Tibial nerve (tissue), 4 donors: ENCODE data around the gene TCF12. TPM values are rescaled to one million over a fixed set of nuclear protein-coding genes. Genes with fewer than 3 reads are reported as not detected.

Experiments
- DNase-seq, 2 donors: peaks; one replicate each; pipeline ENCODE4 v3.0.0-alpha.2; 2019; ENCODE audit warnings: low spot score in 2 of 2
- H3K27ac ChIP-seq, 4 donors: fragments of 200-600 bp; sonication (generic) in 3 of 4; one replicate each; pipeline ENCODE4 v1.5.1; 2017 to 2019; ENCODE audit warnings: mild to moderate bottlenecking in 1 of 4
- H3K27me3 ChIP-seq, 2 donors: fragments of 200-600 bp; sonication (generic) in 1 of 2; one replicate each; pipeline versions ENCODE4 v1.5.1 to v1.6.0; 2017 to 2019
- H3K36me3 ChIP-seq, 3 donors: fragments of 200-600 bp; sonication (generic); one replicate each; pipeline ENCODE4 v1.5.1; 2018 to 2019
- H3K4me1 ChIP-seq, 4 donors: fragments of 200-600 bp; sonication (generic) in 3 of 4; one replicate each; pipeline ENCODE4 v1.5.1; 2017 to 2019
- H3K4me3 ChIP-seq, 4 donors: fragments of 200-600 bp; sonication (generic) in 3 of 4; one replicate each; pipeline ENCODE4 v1.5.1; 2017 to 2019; ENCODE audit warnings: mild to moderate bottlenecking in 1 of 4, moderate library complexity in 1 of 4
- H3K9me3 ChIP-seq, 4 donors: fragments of 200-600 bp; sonication (generic) in 3 of 4; one replicate each; pipeline ENCODE4 v1.5.1; 2017 to 2019
- CTCF ChIP-seq, 5 experiments: fragments of 200-600 bp in 3 of 5; fragments of 450-650 bp in 2 of 5; sonication (generic) in 3 of 5; IDR thresholded peaks; one replicate each; pipeline ENCODE4 v1.5.1; 2016 to 2019; ENCODE audit warnings: antibody characterized with exemption in 5 of 5, mild to moderate bottlenecking in 3 of 5, moderate library complexity in 2 of 5
- EP300 ChIP-seq, 2 donors: sonication (generic); formaldehyde crosslinking; IDR thresholded peaks; one replicate each; pipeline ENCODE4 v1.6.1; 2017; ENCODE audit warnings: antibody characterized with exemption in 2 of 2, mild to moderate bottlenecking in 1 of 2
- POLR2A ChIP-seq, 2 donors: fragments of 450-650 bp; IDR thresholded peaks; one replicate each; pipeline ENCODE4 v1.6.1; 2017; ENCODE audit warnings: antibody characterized with exemption in 2 of 2, mild to moderate bottlenecking in 2 of 2, moderate library complexity in 2 of 2
- WGBS, 2 donors: methylation state at CpG; one replicate each; pipeline ENCODE4 v1.1.5; 2018; 5-methylcytosine and 5-hydroxymethylcytosine counted together
- total RNA-seq, 4 donors: library from RNA; depleted of rRNA; stranded (reverse); fragments of >200 nt; gene quantifications; one replicate each; pipeline ENCODE4 v1.1.0, GENCODE V29; 2016

The TCF12 gene
- total RNA-seq, 4 donors from 2014 or later, result 117 to 181 (median 174) TPM

DNA sequence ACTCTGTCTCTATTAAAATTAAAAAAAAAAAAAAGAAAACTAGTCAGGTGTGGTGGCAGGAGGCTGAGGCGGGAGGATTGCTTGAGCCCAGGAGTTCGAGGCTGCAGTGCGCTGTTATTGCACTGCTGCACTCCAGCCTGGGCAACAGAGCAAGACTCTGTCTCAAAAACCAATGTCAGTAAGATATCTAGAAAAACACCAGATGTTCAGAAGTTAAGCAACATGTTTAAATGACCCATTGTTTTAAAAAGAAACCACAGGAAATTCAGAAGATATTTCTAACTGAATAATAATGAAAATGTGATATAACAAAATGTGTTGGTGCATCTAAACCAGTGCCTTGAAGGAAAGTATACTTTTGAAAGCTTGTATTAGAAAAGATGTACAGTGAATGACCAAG, 254.5 kb downstream of the TCF12 start:
- no peak for TF ChIP-seq EP300 (IDR thresholded peaks at IDR 0.05)
- TF ChIP-seq CTCF (IDR thresholded peaks at IDR 0.05), result no peak
- no peak for TF ChIP-seq POLR2A (IDR thresholded peaks at IDR 0.05)

GRCh38 chr15:57183041-57183440, 264.6 kb downstream of the TCF12 start:
- no peak for DNase-seq
- Histone ChIP-seq H3K4me3 (no peak overlapping the region), H3K36me3 (peaks cover 0 to 3% (median 0%) of the 10 kb centered on the region in 3 donors), H3K27ac (no peak overlapping the region), H3K27me3 (no peaks in the 10 kb centered on the region), H3K9me3 (no peaks in the 10 kb centered on the region), H3K4me1 (peaks cover 0 to 24% (median 0%) of the 10 kb centered on the region in 4 donors)
- WGBS, 2 donors, result 85 to 89% methylated on average over 1 of the region's 1 CpG
- TF ChIP-seq EP300 (IDR thresholded peaks at IDR 0.05), result no peak
- no peak for TF ChIP-seq CTCF (IDR thresholded peaks at IDR 0.05)
- no peak for TF ChIP-seq POLR2A (IDR thresholded peaks at IDR 0.05)

More for the DNA sequence above, 254.5 kb downstream of the TCF12 start:
- Histone ChIP-seq H3K9me3 (no peaks in the 10 kb centered on the region), H3K27ac (no peak overlapping the region), H3K4me3 (no peak overlapping the region), H3K27me3 (no peaks in the 10 kb centered on the region), H3K4me1 (peaks cover 0 to 6% (median 0%) of the 10 kb centered on the region in 4 donors), H3K36me3 (peaks cover 0 to 9% (median 0%) of the 10 kb centered on the region in 3 donors)
- 85% methylated on average over 3 of the region's 3 CpGs for WGBS, 2 donors
- no peak for DNase-seq

GRCh38 chr15:57183614-57184344, 265.3 kb downstream of the TCF12 start:
- H3K9me3 ChIP-seq, result no peaks in the 10 kb centered on the region
- H3K4me1 ChIP-seq, result peaks cover 0 to 24% (median 0%) of the 10 kb centered on the region in 4 donors
- DNase-seq, result no peak
- no peak overlapping the region for H3K27ac ChIP-seq
- no peak overlapping the region for H3K4me3 ChIP-seq
- 58 to 59% methylated on average over 5 of the region's 5 CpGs for WGBS, 2 donors
- H3K36me3 ChIP-seq, result peaks cover 0 to 3% (median 0%) of the 10 kb centered on the region in 3 donors
- H3K27me3 ChIP-seq, result no peaks in the 10 kb centered on the region
- TF ChIP-seq CTCF (IDR thresholded peaks at IDR 0.05) (no peak), EP300 (IDR thresholded peaks at IDR 0.05) (no peak), POLR2A (IDR thresholded peaks at IDR 0.05) (no peak)

GRCh38 chr15:57184502-57184901, 266.1 kb downstream of the TCF12 start:
- TF ChIP-seq POLR2A (IDR thresholded peaks at IDR 0.05) (no peak), EP300 (IDR thresholded peaks at IDR 0.05) (no peak), CTCF (IDR thresholded peaks at IDR 0.05) (no peak)
- Histone ChIP-seq H3K9me3 (no peaks in the 10 kb centered on the region), H3K27ac (no peak overlapping the region), H3K4me3 (no peak overlapping the region), H3K4me1 (peaks cover 0 to 24% (median 0%) of the 10 kb centered on the region in 4 donors), H3K36me3 (no peaks in the 10 kb centered on the region), H3K27me3 (no peaks in the 10 kb centered on the region)
- DNase-seq, result no peak
- WGBS, 2 donors, result 77 to 89% methylated on average over 1 of the region's 1 CpG

DNA sequence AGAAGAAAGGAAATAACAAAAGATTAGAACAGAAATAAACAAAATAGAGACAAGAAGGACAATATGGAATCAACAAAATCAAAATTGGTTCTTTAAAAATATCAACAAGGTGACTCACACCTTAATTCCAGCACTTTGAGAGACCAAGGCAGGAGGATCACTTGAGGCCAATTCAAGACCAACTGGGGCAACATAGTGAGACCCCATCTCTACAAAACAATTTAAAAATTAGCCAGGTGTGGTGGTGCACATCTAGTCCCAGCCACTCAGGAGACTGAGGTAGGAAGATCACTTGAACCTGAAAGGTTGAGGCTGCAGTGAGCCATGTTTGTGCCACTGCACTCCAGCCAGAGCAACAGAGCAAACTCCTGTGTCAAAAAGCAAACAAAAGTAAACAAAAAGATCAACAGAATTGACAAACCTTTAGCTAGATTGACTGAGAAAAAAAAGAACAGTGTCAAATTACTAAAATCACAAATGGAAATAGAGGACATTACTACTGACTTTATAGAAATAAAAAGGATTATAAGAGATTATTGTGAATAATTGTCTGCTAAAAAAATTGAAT, 267.1 kb downstream of the TCF12 start:
- no peak for TF ChIP-seq CTCF (IDR thresholded peaks at IDR 0.05)
- no peak overlapping the region for H3K27ac ChIP-seq
- no peaks in the 10 kb centered on the region for H3K36me3 ChIP-seq
- no peak overlapping the region for H3K4me3 ChIP-seq
- no peaks in the 10 kb centered on the region for H3K9me3 ChIP-seq
- no peak for DNase-seq
- H3K27me3 ChIP-seq, result no peaks in the 10 kb centered on the region
- H3K4me1 ChIP-seq, result peaks cover 0 to 24% (median 0%) of the 10 kb centered on the region in 4 donors
